ENCODE results near the gene RMDN2. TPM values are rescaled to one million over a fixed set of nuclear protein-coding genes. Genes with fewer than 3 reads are reported as not detected.

The RMDN2 gene
- total RNA-seq, 1 donor from 2014 or later: 5.1 TPM

DNA sequence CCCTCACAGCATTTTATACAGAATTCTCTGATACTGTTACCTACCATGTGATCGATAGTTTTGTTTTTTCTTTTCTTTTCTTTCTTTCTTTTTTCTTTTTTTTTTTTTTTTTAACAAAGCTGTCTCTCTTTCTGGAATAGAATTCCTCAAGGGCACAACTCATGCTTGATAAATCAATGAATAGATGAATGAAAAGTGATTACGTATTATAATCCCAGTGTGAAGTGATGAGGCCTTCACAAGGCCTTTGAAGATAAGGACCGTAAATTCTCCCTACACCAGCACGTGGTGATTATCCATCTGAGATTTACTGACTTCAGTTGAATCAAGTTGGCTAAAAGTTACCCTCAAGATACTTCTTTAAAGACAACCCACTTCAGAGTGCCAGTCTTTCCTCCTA is 46.6 kb upstream of the RMDN2 start:
- no peaks in the 10 kb centered on the region for H3K79me2 ChIP-seq (ENCODE audit: insufficient read depth, low read length)
- H3K27me3 ChIP-seq (ENCODE audit: insufficient read depth, low read length): no peaks in the 10 kb centered on the region
- Mint-ChIP-seq H3K36me3 (ENCODE audit: low read depth, unreplicated experiment) (no peaks in the 10 kb centered on the region), H3K4me1 (ENCODE audit: low read depth, unreplicated experiment) (peaks cover 7% of the 10 kb centered on the region), H3K4me3 (ENCODE audit: unreplicated experiment) (no peak overlapping the region), H3K9me3 (ENCODE audit: unreplicated experiment) (no peaks in the 10 kb centered on the region), H3K27me3 (ENCODE audit: low read depth, unreplicated experiment) (peaks cover 18% of the 10 kb centered on the region), H3K27ac (ENCODE audit: unreplicated experiment) (no peak overlapping the region)
- TF ChIP-seq EZH2 (IDR thresholded peaks at IDR 0.05; ENCODE audit: insufficient read depth, low read length): no peak
- H3K9me3 ChIP-seq (ENCODE audit: insufficient read depth, low read depth, low read length): no peaks in the 10 kb centered on the region
- H4K20me1 ChIP-seq (ENCODE audit: insufficient read depth, low read length): no peaks in the 10 kb centered on the region
- H3K4me2 ChIP-seq (ENCODE audit: low read length): no peak overlapping the region
- no peak overlapping the region for H3K4me3 ChIP-seq (ENCODE audit: insufficient read depth, low read depth, low read length)
- H2AFZ ChIP-seq (ENCODE audit: low read depth, low read length): no peak overlapping the region
- no peak overlapping the region for H3K27ac ChIP-seq (ENCODE audit: low read depth, low read length)
- H3K36me3 ChIP-seq (ENCODE audit: insufficient read depth, low read length): no peaks in the 10 kb centered on the region
- H3K9ac ChIP-seq (ENCODE audit: low read length): no peak overlapping the region
- no peaks in the 10 kb centered on the region for H3K4me1 ChIP-seq (ENCODE audit: insufficient read depth, low read length)
- DNase-seq (ENCODE audit: low read depth): no peak
- FAIRE-seq: no peak

- Histone ChIP-seq H2AFZ (ENCODE audit: low read depth, low read length) (no peak overlapping the region), H3K4me3 (ENCODE audit: insufficient read depth, low read depth, low read length) (no peak overlapping the region), H3K36me3 (ENCODE audit: insufficient read depth, low read length) (no peaks in the 10 kb centered on the region), H3K4me2 (ENCODE audit: low read length) (no peak overlapping the region), H3K9ac (ENCODE audit: low read length) (no peak overlapping the region), H4K20me1 (ENCODE audit: insufficient read depth, low read length) (no peaks in the 10 kb centered on the region), H3K27ac (ENCODE audit: low read depth, low read length) (no peak overlapping the region), H3K9me3 (ENCODE audit: insufficient read depth, low read depth, low read length) (no peaks in the 10 kb centered on the region), H3K4me1 (ENCODE audit: insufficient read depth, low read length) (no peaks in the 10 kb centered on the region), H3K27me3 (ENCODE audit: insufficient read depth, low read length) (no peaks in the 10 kb centered on the region), H3K79me2 (ENCODE audit: insufficient read depth, low read length) (no peaks in the 10 kb centered on the region)
- no peak overlapping the region for H3K4me3 Mint-ChIP-seq (ENCODE audit: unreplicated experiment)
- H3K27ac Mint-ChIP-seq (ENCODE audit: unreplicated experiment): no peak overlapping the region
- FAIRE-seq: no peak
- no peaks in the 10 kb centered on the region for H3K36me3 Mint-ChIP-seq (ENCODE audit: low read depth, unreplicated experiment)
- H3K27me3 Mint-ChIP-seq (ENCODE audit: low read depth, unreplicated experiment): peaks cover 8% of the 10 kb centered on the region
- TF ChIP-seq EZH2 (IDR thresholded peaks at IDR 0.05; ENCODE audit: insufficient read depth, low read length): no peak
- TF ChIP-seq, protein P1, sequence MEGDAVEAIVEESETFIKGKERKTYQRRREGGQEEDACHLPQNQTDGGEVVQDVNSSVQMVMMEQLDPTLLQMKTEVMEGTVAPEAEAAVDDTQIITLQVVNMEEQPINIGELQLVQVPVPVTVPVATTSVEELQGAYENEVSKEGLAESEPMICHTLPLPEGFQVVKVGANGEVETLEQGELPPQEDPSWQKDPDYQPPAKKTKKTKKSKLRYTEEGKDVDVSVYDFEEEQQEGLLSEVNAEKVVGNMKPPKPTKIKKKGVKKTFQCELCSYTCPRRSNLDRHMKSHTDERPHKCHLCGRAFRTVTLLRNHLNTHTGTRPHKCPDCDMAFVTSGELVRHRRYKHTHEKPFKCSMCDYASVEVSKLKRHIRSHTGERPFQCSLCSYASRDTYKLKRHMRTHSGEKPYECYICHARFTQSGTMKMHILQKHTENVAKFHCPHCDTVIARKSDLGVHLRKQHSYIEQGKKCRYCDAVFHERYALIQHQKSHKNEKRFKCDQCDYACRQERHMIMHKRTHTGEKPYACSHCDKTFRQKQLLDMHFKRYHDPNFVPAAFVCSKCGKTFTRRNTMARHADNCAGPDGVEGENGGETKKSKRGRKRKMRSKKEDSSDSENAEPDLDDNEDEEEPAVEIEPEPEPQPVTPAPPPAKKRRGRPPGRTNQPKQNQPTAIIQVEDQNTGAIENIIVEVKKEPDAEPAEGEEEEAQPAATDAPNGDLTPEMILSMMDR (IDR thresholded peaks at IDR 0.05; ENCODE audit: insufficient read depth, low read depth, low read length): no peak
- no peak for DNase-seq (ENCODE audit: low read depth)
- no peaks in the 10 kb centered on the region for H3K9me3 Mint-ChIP-seq (ENCODE audit: unreplicated experiment)
- H3K4me1 Mint-ChIP-seq (ENCODE audit: low read depth, unreplicated experiment): peaks cover 4% of the 10 kb centered on the region
These were observed 44.5 kb upstream of the RMDN2 start for GRCh38 chr2:37880551-37880950.

DNA sequence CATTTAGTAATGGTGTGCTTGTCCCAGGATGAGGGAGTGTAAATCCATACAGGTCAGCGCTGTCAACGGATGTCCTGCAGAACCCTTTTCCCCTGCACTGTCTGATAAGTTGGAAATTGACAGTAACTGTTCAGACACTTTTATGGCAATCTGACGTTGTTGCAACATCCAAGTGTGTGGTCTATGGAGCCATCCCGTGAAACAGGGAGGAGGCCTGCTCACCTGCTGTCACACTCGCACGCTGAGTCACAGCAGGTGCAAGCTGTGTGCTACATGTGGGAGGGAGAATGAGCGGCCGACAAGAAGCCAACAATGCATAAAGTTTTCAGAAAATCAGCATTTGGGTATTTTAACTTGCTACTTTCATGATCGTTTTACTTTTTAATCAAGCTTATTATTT is 43.7 kb upstream of the RMDN2 start:
- no peak overlapping the region for H3K4me2 ChIP-seq (ENCODE audit: low read length)
- H3K27me3 Mint-ChIP-seq (ENCODE audit: low read depth, unreplicated experiment): peaks cover 8% of the 10 kb centered on the region
- no peak overlapping the region for H2AFZ ChIP-seq (ENCODE audit: low read depth, low read length)
- H3K36me3 Mint-ChIP-seq (ENCODE audit: low read depth, unreplicated experiment): no peaks in the 10 kb centered on the region
- H3K4me3 Mint-ChIP-seq (ENCODE audit: unreplicated experiment): no peak overlapping the region
- no peaks in the 10 kb centered on the region for H3K79me2 ChIP-seq (ENCODE audit: insufficient read depth, low read length)
- H3K9ac ChIP-seq (ENCODE audit: low read length): no peak overlapping the region
- H3K9me3 ChIP-seq (ENCODE audit: insufficient read depth, low read depth, low read length): no peaks in the 10 kb centered on the region
- H3K4me3 ChIP-seq (ENCODE audit: insufficient read depth, low read depth, low read length): no peak overlapping the region
- H4K20me1 ChIP-seq (ENCODE audit: insufficient read depth, low read length): no peaks in the 10 kb centered on the region
- no peak for DNase-seq (ENCODE audit: low read depth)
- no peaks in the 10 kb centered on the region for H3K9me3 Mint-ChIP-seq (ENCODE audit: unreplicated experiment)
- H3K27ac Mint-ChIP-seq (ENCODE audit: unreplicated experiment): no peak overlapping the region
- H3K4me1 Mint-ChIP-seq (ENCODE audit: low read depth, unreplicated experiment): peaks cover 4% of the 10 kb centered on the region
- no peaks in the 10 kb centered on the region for H3K4me1 ChIP-seq (ENCODE audit: insufficient read depth, low read length)
- H3K36me3 ChIP-seq (ENCODE audit: insufficient read depth, low read length): no peaks in the 10 kb centered on the region
- H3K27me3 ChIP-seq (ENCODE audit: insufficient read depth, low read length): no peaks in the 10 kb centered on the region
- no peak for FAIRE-seq
- no peak for TF ChIP-seq EZH2 (IDR thresholded peaks at IDR 0.05; ENCODE audit: insufficient read depth, low read length)
- TF ChIP-seq, protein P1 (IDR thresholded peaks at IDR 0.05; ENCODE audit: insufficient read depth, low read depth, low read length): no peak
- no peak overlapping the region for H3K27ac ChIP-seq (ENCODE audit: low read depth, low read length)

Data from astrocyte (in vitro differentiated cells and primary cell).